ENCODE measurements around the gene ANXA5. TPM values are rescaled to one million over a fixed set of nuclear protein-coding genes. Genes with fewer than 3 reads are reported as not detected.
A peak's percentile ranks its signal among the peaks of the same experiment; 100 is the strongest.

ANXA5 gene
- total RNA-seq, 4 donors from 2014 or later, result 313 to 356 (median 325) TPM

DNA sequence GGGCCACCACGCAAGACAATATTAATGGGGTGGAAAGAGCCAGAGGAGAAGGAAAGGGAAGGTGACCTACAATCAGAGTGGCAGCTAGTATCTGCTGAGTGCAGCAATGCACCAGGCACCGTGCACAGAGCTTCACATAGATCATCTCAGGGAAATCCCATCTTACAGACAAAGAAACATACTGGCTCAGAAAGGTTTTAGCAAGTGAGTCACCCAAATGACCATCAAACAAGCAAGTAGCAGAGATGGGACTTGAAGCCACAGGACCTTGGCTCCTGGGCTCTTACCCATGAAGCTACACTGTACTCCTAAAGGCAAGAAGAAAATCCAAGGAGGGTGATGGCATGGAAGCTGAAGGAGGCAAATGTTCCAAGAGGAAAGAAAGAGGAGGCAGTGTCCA, 6.8 kb downstream of the ANXA5 start:
- Histone ChIP-seq H3K9me3 (no peaks in the 10 kb centered on the region), H3K36me3 (peaks cover 8 to 9% of the 10 kb centered on the region in 2 donors), H3K27ac (peak overlapping the region in 2 of 3 donors; percentile 69 to 73), H3K4me1 (peaks cover 41 to 60% of the 10 kb centered on the region in 2 donors), H3K4me3 (replicated peaks in 1 of 3) (no peak overlapping the region), H3K27me3 (no peaks in the 10 kb centered on the region)
- WGBS, 2 donors, result 88 to 89% methylated on average over 2 of the region's 2 CpGs
- TF ChIP-seq, protein P1, sequence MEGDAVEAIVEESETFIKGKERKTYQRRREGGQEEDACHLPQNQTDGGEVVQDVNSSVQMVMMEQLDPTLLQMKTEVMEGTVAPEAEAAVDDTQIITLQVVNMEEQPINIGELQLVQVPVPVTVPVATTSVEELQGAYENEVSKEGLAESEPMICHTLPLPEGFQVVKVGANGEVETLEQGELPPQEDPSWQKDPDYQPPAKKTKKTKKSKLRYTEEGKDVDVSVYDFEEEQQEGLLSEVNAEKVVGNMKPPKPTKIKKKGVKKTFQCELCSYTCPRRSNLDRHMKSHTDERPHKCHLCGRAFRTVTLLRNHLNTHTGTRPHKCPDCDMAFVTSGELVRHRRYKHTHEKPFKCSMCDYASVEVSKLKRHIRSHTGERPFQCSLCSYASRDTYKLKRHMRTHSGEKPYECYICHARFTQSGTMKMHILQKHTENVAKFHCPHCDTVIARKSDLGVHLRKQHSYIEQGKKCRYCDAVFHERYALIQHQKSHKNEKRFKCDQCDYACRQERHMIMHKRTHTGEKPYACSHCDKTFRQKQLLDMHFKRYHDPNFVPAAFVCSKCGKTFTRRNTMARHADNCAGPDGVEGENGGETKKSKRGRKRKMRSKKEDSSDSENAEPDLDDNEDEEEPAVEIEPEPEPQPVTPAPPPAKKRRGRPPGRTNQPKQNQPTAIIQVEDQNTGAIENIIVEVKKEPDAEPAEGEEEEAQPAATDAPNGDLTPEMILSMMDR (IDR thresholded peaks at IDR 0.05), result no peak
- TF ChIP-seq POLR2A (IDR thresholded peaks at IDR 0.05), result no peak
- DNase-seq, result no peak
- intact Hi-C loops (cut with DNase I), result no loop called here

DNA sequence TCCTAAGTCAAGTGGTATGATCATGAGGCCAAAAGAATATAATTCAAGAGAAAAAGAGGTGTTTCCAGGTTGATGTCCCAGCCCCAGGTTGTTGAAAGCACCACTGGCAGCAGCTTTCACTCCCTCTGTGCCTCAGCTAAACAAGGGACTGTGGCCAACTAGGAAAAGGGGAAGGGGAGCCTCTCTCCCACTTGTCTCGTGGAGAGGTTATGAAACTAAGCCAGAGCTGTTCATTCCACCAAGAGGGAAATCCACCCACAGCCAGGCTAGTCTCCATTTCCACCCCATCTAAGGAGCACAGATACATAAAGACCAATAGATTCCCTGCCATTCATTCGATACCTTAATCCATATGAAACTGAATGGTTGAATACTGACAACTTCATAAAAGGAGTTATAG, 8.1 kb downstream of the ANXA5 start:
- 64 to 70% methylated on average over 2 of the region's 2 CpGs for WGBS, 2 donors
- H3K27me3 ChIP-seq, result no peaks in the 10 kb centered on the region
- peaks cover 13 to 14% of the 10 kb centered on the region in 2 donors for H3K36me3 ChIP-seq
- no peak for DNase-seq
- H3K4me3 ChIP-seq (replicated peaks in 1 of 3), result no peak overlapping the region
- TF ChIP-seq, protein P1 (IDR thresholded peaks at IDR 0.05), result no peak
- no peak for TF ChIP-seq POLR2A (IDR thresholded peaks at IDR 0.05)
- no peak overlapping the region for H3K27ac ChIP-seq
- no peaks in the 10 kb centered on the region for H3K9me3 ChIP-seq
- peaks cover 38 to 47% of the 10 kb centered on the region in 2 donors for H3K4me1 ChIP-seq
- intact Hi-C loops (cut with DNase I), result no loop called here

DNA sequence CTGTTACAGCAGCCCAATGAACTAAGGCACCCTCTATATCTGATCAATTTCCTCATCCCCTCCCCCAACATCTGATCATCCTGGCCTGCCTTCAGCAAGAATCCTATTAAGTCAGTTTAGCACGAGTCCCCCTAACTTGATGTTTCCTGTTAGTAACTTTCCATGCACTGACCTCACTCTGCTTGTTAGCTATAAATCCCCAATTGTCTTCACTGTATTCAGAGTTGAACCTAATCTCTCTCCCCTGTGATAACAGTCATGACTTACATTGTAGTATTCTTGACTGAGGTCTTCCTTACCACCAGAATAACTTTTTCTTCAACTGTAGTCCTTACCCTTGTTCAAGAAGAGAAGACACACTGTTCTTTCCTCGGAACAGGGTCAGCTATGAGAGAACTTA, 8.5 kb downstream of the ANXA5 start:
- H3K4me1 ChIP-seq, result peaks cover 38 to 45% of the 10 kb centered on the region in 2 donors
- no peak overlapping the region for H3K27ac ChIP-seq
- H3K4me3 ChIP-seq (replicated peaks in 1 of 3), result no peak overlapping the region
- WGBS, 2 donors, result 90 to 92% methylated on average over 2 of the region's 2 CpGs
- H3K36me3 ChIP-seq, result peaks cover 13 to 14% of the 10 kb centered on the region in 2 donors
- H3K9me3 ChIP-seq, result no peaks in the 10 kb centered on the region
- no peak for DNase-seq
- H3K27me3 ChIP-seq, result no peaks in the 10 kb centered on the region
- TF ChIP-seq, protein P1 (IDR thresholded peaks at IDR 0.05), result no peak
- TF ChIP-seq POLR2A (IDR thresholded peaks at IDR 0.05), result no peak
- intact Hi-C loops (cut with DNase I), result no loop called here

DNA sequence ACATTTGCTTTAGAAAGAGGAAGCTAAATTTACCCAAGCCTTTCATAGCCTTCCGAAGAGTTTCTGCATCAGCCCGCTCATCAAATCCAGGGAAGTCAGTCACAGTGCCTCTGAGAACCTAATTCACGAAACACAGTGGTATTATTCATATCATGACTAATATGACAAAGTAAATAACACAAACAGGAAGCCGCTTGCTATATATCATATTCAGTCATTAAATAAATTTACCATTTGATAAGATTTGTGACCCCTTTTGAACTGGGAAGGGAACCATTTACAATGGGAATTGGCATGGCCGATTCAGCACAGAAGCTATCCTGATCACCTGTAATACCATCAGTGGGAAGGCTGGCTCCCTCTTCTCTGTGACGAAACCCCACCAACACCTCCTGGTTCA, 10.5 kb downstream of the ANXA5 start:
- Histone ChIP-seq H3K27ac (no peak overlapping the region), H3K27me3 (no peaks in the 10 kb centered on the region), H3K4me1 (peaks cover 30% of the 10 kb centered on the region in 2 donors), H3K4me3 (replicated peaks in 1 of 3) (no peak overlapping the region), H3K9me3 (no peaks in the 10 kb centered on the region), H3K36me3 (peaks cover 21 to 22% of the 10 kb centered on the region in 2 donors)
- no peak for DNase-seq
- intact Hi-C loops (cut with DNase I), result no loop called here
- TF ChIP-seq, protein P1 (IDR thresholded peaks at IDR 0.05), result no peak
- 96 to 97% methylated on average over 6 of the region's 6 CpGs for WGBS, 2 donors

DNA sequence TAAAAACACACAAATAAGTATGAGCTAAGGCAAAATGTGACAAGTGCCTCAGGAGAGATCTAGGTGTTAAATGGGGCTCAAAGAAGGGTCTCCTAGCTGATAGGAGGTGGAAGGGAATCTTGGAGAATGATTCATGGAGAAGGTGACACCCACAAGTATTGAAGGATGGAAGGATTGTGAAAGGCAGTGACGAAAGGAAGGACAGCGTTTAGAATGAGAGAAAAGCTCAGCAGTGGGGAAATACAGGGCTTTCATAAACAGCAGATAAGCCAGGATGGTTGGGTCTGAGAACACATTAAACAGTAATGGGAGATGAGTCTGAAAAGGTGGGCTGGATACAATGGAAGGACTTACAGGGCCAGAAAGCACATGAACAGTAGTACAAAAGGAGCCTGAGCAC, 11.5 kb downstream of the ANXA5 start:
- WGBS, 2 donors, result 95 to 97% methylated on average over 2 of the region's 2 CpGs
- Histone ChIP-seq H3K27me3 (no peaks in the 10 kb centered on the region), H3K4me1 (peaks cover 20% of the 10 kb centered on the region in 2 donors), H3K36me3 (peaks cover 31 to 32% of the 10 kb centered on the region in 2 donors), H3K27ac (no peak overlapping the region), H3K9me3 (no peaks in the 10 kb centered on the region), H3K4me3 (replicated peaks in 1 of 3) (no peak overlapping the region)
- intact Hi-C loops (cut with DNase I), result no loop called here
- DNase-seq, result no peak
- no peak for TF ChIP-seq POLR2A (IDR thresholded peaks at IDR 0.05)
- TF ChIP-seq, protein P1 (IDR thresholded peaks at IDR 0.05), result no peak
